GM13976 (cell line): ENCODE data around the gene SPDYE6.
"Not testable (repeated sequence)": the region's sequence is repeated elsewhere in the genome, so short reads cannot be mapped to it uniquely, and the experiment has no call there.

Experiments used
- DNase-seq: peaks from one replicate; pipeline ENCODE4 v3.0.0; 2012; ENCODE audit warnings: low spot score
- CTCF ChIP-seq: IDR thresholded peaks from 2 replicates; pipeline ENCODE4 v1.5.1; 2012; ENCODE audit warnings: borderline replicate concordance, mild to moderate bottlenecking; ENCODE audit not compliant: insufficient read depth; ENCODE audit errors: extremely low read depth, missing control alignments, control extremely low read depth
- in situ Hi-C: fragments of 300-500 bp; cut with MboI; formaldehyde crosslinking; loops from one replicate; pipeline ENCODE4 v1.12.0; 2022; ENCODE audit warnings: low sequenced_read_pairs, mixed read lengths, inconsistent platforms; ENCODE audit not compliant: unreplicated experiment

Gene SPDYE6

GRCh38 chr7:102387064-102387463, 30.8 kb upstream of the SPDYE6 start:
- in situ Hi-C loops, result loop anchor here (5.0 to 25.0 kb wide), 2 partner anchors 100 to 850 kb away; partner anchors contain the start of gene SH2B2
- TF ChIP-seq CTCF, result no peak
- DNase-seq, result no peak

- DNase-seq, result not testable (repeated sequence)
- in situ Hi-C loops, result loop anchor here (25.0 kb wide), 1 partner anchor 845 kb away; no protein-coding TSS in a partner anchor
Observed at GRCh38 chr7:102381696-102382425, 25.6 kb upstream of the SPDYE6 start.

GRCh38 chr7:102380837-102381236, 24.6 kb upstream of the SPDYE6 start:
- DNase-seq, result not testable (repeated sequence)
- in situ Hi-C loops, result loop anchor here (25.0 kb wide), 1 partner anchor 844 kb away; no protein-coding TSS in a partner anchor

GRCh38 chr7:102376964-102377466, 20.8 kb upstream of the SPDYE6 start:
- TF ChIP-seq CTCF, result no peak
- in situ Hi-C loops, result loop anchor here (25.0 kb wide), 1 partner anchor 840 kb away; no protein-coding TSS in a partner anchor
- no peak for DNase-seq

DNA sequence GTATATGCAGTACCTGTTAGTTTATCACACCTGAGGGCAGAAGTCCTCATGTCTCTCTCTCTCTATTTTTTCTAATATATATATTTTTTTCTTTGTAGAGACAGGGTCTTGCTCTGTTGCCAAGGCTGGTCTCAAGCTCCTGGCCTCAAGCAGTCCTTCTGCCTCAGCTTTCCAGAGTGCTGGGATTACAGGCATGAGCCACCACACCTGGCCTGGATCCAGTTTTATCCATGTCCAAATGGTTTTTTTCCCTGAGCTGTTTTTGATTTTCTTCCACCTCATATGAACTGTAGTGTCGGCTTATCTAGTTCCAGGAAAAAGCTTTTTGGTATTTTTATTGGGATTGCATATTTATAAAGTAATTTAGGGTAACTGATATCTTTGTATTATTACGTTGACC, 16.6 kb upstream of the SPDYE6 start:
- in situ Hi-C loops, DNase-seq: not testable (repeated sequence)

DNA sequence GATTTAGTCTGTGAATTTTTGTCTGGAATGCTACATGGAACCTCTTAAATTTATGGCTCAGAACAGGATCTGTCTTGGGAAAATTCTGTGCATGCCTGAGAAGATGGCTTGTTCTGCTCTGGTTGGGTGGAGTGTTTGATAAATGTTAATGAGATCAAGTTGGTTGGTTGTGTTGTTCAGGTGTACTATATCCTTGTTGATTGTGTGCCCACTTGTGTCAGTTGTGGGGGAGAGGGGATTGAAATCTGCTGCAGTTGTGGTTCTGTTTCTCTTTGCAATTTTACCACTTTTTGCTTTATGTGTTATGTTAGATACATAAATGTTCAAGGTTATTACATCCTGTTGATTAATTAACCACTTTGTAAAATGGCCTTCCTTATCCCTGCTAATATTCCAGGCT, 13.8 kb upstream of the SPDYE6 start:
- in situ Hi-C loops, result not testable (repeated sequence)

GRCh38 chr7:102365390-102365789, 9.1 kb upstream of the SPDYE6 start:
- in situ Hi-C loops, DNase-seq: not testable (repeated sequence)

More for the DNA sequence above, 13.8 kb upstream of the SPDYE6 start:
- DNase-seq, result not testable (repeated sequence)

DNA sequence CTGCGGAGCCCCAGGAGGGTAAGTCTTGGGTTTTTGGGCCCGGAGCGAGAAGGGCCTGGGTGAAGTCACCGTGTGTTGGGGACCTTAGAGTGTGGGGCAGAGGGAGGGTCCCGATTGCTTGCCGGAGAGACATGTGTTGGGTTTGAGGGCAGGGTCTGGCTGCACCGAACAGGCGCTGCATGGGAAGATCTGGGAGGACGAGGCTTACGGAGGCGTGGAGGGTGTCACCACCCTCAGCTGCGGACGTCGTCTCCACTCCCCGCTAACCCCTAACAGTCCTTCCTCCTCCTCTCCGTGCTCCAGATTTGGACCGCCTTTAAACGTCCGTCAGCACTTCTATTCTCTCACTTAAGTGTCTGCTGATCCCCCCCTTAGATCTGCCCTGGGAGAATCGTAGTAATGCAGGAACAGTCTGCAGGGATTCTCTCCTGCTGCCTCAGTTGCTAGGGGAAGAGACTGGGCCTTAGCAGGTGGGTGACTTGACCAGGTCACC, 8.2 kb upstream of the SPDYE6 start:
- DNase-seq, in situ Hi-C loops: not testable (repeated sequence)

GRCh38 chr7:102363549-102364393, 7.5 kb upstream of the SPDYE6 start:
- peak; percentile 6 for TF ChIP-seq CTCF
- in situ Hi-C loops, result not testable (repeated sequence)
- peak; percentile 80 for DNase-seq

DNA sequence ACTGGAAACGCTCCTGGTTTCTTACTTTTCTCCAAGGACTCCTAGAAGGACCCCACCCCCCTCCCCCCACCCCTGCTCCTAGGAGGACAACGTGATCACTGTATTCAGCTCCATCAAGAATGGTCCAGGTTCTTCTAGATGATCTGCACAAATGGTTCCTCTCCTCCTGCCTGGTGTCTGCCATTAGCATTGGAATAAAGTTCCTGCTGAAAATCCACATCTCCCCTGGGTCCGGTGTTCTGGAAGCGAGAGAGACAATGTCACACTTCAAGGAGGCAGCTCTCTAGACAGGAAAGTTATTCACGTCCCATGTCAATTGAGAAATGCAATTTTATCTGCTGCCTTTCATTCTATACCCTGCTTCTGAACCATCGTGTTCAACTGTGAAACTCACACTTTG, 9.3 kb downstream of the SPDYE6 start:
- DNase-seq, in situ Hi-C loops: not testable (repeated sequence)

DNA sequence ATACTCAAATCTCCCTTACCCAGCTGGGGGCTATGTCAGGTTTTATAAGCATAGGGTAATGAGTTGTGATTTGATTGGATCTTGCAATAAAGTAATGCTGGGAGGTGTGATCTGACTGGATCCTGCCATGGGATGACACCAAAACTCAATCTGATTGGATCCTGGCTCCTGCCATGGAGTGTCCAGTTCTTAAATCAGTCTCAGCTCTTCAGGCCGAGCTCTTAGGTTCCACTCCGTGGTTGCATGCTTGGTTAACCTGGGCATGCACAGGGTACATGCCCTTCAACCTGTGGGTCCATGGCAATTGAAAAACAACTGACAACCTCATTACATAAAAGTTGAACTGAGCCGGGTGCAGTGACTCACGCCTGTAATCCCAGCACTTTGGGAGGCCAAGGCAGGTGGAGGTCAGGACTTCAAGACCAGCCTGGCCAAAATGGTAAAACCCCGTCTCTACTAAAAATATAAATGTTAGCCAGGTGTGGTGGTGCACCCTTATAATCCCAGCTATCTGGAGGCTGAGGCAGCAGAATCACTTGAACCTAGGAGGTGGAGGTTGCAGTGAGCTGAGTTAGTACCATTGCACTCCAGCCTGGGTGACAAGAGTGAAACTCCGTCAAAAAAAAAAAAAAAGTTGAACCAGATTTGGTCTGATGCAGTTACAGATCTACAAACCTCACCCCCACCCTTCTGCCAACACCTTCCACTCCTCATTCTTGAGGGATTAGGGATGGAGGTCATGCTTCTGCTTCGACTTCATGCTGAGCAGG, 15.5 kb downstream of the SPDYE6 start:
- in situ Hi-C loops, DNase-seq: not testable (repeated sequence)

DNA sequence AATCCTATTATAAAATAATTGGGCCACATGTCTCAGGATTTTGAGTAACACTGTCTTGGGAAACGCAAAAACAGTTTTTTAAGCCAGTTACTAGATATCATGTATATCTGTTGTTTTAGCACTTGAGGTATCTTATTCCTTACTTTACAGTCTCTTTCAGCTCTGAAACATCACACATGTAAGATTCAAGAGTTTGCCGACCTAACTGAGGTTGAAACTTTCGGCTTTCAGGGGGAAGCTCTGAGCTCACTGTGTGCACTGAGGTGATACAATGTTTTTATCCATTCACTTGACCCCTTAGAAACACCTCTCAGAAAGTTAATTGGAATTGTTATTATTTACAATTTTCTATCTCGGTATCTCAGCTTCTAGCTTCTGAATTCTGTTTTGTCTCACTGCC, 18.8 kb downstream of the SPDYE6 start:
- in situ Hi-C loops, DNase-seq: not testable (repeated sequence)

- in situ Hi-C loops, DNase-seq: not testable (repeated sequence)
Observed at GRCh38 chr7:102337002-102337401, 19.2 kb downstream of the SPDYE6 start.
